AG04450 (cell line): ENCODE data around the gene SYTL2. TPM values are rescaled to one million over a fixed set of nuclear protein-coding genes. Genes with fewer than 3 reads are reported as not detected.

Experiments used
- CTCF ChIA-PET: fragments of 300-600, 350-600 bp; formaldehyde crosslinking; extraction: SDS; loops from one replicate; lab custom pipeline; 2022; ENCODE audit warnings: antibody characterized with exemption, inconsistent platforms; lab: Charles Lee
- POLR2A ChIA-PET: fragments of 350-600 bp; formaldehyde crosslinking; extraction: SDS; loops from one replicate; lab custom pipeline; 2021; ENCODE audit warnings: antibody characterized with exemption, inconsistent platforms; lab: Yijun Ruan, JAX
- DNase-seq: peaks from one replicate; pipeline ENCODE4 v3.0.0-alpha.2; 2011; ENCODE audit warnings: low read depth, low spot score
- H3K27ac ChIP-seq: one replicate; pipeline ENCODE4 v1.5.1; 2012; ENCODE audit warnings: low read depth, low read length, control low read depth
- H3K27me3 ChIP-seq: one replicate; pipeline ENCODE4 v1.6.0; 2012; ENCODE audit warnings: low read length; ENCODE audit not compliant: control insufficient read depth, insufficient read depth
- H3K4me3 ChIP-seq: 2 replicates; pipeline ENCODE4 v1.5.1; 2011; ENCODE audit warnings: mild to moderate bottlenecking, low read depth, low read length, control low read depth
- H3K9me3 ChIP-seq: 2 replicates; pipeline ENCODE4 v1.5.1; 2012; ENCODE audit warnings: low read length; ENCODE audit not compliant: control insufficient read depth, insufficient read depth
- CTCF ChIP-seq: IDR thresholded peaks from 2 replicates; pipeline ENCODE4 v1.5.1; 2011; ENCODE audit warnings: low read depth, low read length, control low read depth, inconsistent platforms
- polyA plus RNA-seq: library from polyadenylated mRNA; depleted of rRNA; stranded (reverse); fragments of >200 nt; gene quantifications from 2 replicates; pipeline ENCODE4 v1.2.3, GENCODE V29; 2011

SYTL2 gene
- polyA plus RNA-seq, 1 experiment, result 169 TPM

- Histone ChIP-seq H3K27ac (no peak overlapping the region), H3K9me3 (peaks cover 3% of the 10 kb centered on the region; the same call in 1 of the 2 replicates), H3K27me3 (no peaks in the 10 kb centered on the region), H3K4me3 (no peak overlapping the region)
- no peak for TF ChIP-seq CTCF
- DNase-seq, result no peak
- POLR2A ChIA-PET, result no interaction called here
- CTCF ChIA-PET, result no interaction called here
Measured at GRCh38 chr11:85835729-85836128, 24.8 kb upstream of the SYTL2 start.

DNA sequence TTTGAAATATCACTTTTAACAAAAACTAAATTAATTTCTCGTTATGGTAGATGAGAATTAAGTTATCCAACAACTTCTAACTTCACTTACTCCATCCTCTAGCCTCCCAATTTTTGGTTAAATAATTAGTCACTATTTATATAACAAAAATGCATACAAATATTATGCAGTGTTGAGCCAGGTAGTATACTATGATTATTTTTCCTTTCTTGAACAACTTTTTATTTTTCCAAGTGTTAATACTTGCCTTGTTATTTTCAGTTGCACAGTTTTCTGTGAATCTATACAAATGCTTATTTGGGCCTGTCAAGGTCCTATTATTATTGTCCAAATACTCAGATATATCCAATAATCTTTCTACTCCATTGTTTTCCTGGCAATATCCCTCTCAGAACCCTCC lies 24.3 kb upstream of the SYTL2 start:
- POLR2A ChIA-PET, result no interaction called here
- CTCF ChIA-PET, result no interaction called here
- TF ChIP-seq CTCF, result no peak
- H3K27ac ChIP-seq, result no peak overlapping the region
- H3K9me3 ChIP-seq, result peaks cover 3% of the 10 kb centered on the region; the same call in 1 of the 2 replicates
- no peak for DNase-seq
- no peaks in the 10 kb centered on the region for H3K27me3 ChIP-seq
- no peak overlapping the region for H3K4me3 ChIP-seq

GRCh38 chr11:85831050-85831449 lies 20.1 kb upstream of the SYTL2 start:
- H3K4me3 ChIP-seq, result no peak overlapping the region
- no peak for DNase-seq
- H3K9me3 ChIP-seq, result peaks cover 3% of the 10 kb centered on the region; the same call in 1 of the 2 replicates
- H3K27me3 ChIP-seq, result no peaks in the 10 kb centered on the region
- ChIA-PET POLR2A (no interaction called here), CTCF (interaction anchor here (1.0 to 2.8 kb wide), 2 partner anchors 11 to 24 kb away, joined by 3 to 10 read pairs; partner anchors contain the start of gene CCDC83)
- H3K27ac ChIP-seq, result no peak overlapping the region
- no peak for TF ChIP-seq CTCF

DNA sequence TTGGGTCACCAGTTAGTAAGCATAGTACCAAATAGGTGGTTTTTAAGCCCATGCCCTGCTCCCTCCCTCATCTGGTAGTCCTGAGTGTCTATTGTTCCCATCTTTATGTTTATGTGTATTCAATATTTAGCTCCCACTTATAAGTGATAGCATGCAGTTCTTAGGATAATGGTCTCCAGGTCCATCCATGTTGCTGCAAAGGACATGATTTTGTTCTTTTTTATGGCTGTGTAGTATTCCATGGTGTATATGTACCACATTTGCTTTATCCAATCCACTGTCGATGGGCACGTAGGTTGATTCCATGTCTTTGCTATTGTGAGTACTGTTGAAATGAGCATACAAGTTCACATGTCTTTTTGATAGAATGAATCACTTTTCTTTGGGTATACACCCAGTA lies 18.2 kb upstream of the SYTL2 start:
- no peaks in the 10 kb centered on the region for H3K27me3 ChIP-seq
- H3K9me3 ChIP-seq, result no peaks in the 10 kb centered on the region
- ChIA-PET CTCF (interaction anchor here (2.8 kb wide), 1 partner anchor 25 kb away, joined by 10 read pairs; the partner anchor contains the start of gene CCDC83), POLR2A (no interaction called here)
- H3K4me3 ChIP-seq, result no peak overlapping the region
- no peak for TF ChIP-seq CTCF
- no peak for DNase-seq
- H3K27ac ChIP-seq, result no peak overlapping the region

GRCh38 chr11:85828640-85828978 lies 17.7 kb upstream of the SYTL2 start:
- H3K4me3 ChIP-seq, result no peak overlapping the region
- no peak for TF ChIP-seq CTCF
- no peaks in the 10 kb centered on the region for H3K27me3 ChIP-seq
- POLR2A ChIA-PET, result interaction anchor here (0.8 to 2.1 kb wide), 4 partner anchors 13 to 143 kb away, joined by 3 to 15 read pairs (median 3); no protein-coding TSS in a partner anchor
- H3K9me3 ChIP-seq, result no peaks in the 10 kb centered on the region
- H3K27ac ChIP-seq, result peak overlapping the region; percentile 58
- CTCF ChIA-PET, result interaction anchor here (0.6 to 2.8 kb wide), 2 partner anchors 26 to 146 kb away, joined by 3 to 10 read pairs; partner anchors contain the start of gene CCDC83
- DNase-seq, result no peak
